Chondrocyte (in vitro differentiated cells): Measurements from ENCODE around the gene BNC2. TPM values are rescaled to one million over a fixed set of nuclear protein-coding genes. Genes with fewer than 3 reads are reported as not detected.
"Not testable (repeated sequence)": the region's sequence is repeated elsewhere in the genome, so short reads cannot be mapped to it uniquely, and the experiment has no call there.

Experiments used
- DNase-seq: peaks from one replicate; pipeline ENCODE4 v3.0.0; 2021; ENCODE audit warnings: mixed read lengths, low spot score
- H3K27ac Mint-ChIP-seq: one replicate; pipeline ENCODE4 v1.8.0; 2021; ENCODE audit warnings: mild to moderate bottlenecking, moderate library complexity, mixed read lengths; ENCODE audit not compliant: unreplicated experiment
- H3K27me3 Mint-ChIP-seq: 2 replicates; pipeline ENCODE4 v1.8.0; 2021; ENCODE audit warnings: low read depth, mixed read lengths
- H3K36me3 Mint-ChIP-seq: 2 replicates; pipeline ENCODE4 v1.8.0; 2021; ENCODE audit warnings: low read depth, mixed read lengths
- H3K4me1 Mint-ChIP-seq: 2 replicates; pipeline ENCODE4 v1.8.0; 2021; ENCODE audit warnings: low read depth, mild to moderate bottlenecking, mixed read lengths
- H3K4me3 Mint-ChIP-seq: one replicate; pipeline ENCODE4 v1.8.0; 2021; ENCODE audit warnings: mild to moderate bottlenecking, moderate library complexity, mixed read lengths; ENCODE audit not compliant: unreplicated experiment
- H3K9me3 Mint-ChIP-seq: 2 replicates; pipeline ENCODE4 v1.8.0; 2021; ENCODE audit warnings: low read depth, mixed read lengths
- CTCF ChIP-seq: fragments of 200-600 bp; sonication (generic); IDR thresholded peaks from 2 replicates; pipeline ENCODE4 v1.5.0; 2021; ENCODE audit warnings: antibody characterized with exemption, mild to moderate bottlenecking, moderate library complexity
- total RNA-seq: library from RNA; stranded (reverse); gene quantifications from 3 replicates; pipeline ENCODE4 v1.2.1, GENCODE V29; 2021

The BNC2 gene
- total RNA-seq, 1 donor from 2014 or later: 17.8 TPM

DNA sequence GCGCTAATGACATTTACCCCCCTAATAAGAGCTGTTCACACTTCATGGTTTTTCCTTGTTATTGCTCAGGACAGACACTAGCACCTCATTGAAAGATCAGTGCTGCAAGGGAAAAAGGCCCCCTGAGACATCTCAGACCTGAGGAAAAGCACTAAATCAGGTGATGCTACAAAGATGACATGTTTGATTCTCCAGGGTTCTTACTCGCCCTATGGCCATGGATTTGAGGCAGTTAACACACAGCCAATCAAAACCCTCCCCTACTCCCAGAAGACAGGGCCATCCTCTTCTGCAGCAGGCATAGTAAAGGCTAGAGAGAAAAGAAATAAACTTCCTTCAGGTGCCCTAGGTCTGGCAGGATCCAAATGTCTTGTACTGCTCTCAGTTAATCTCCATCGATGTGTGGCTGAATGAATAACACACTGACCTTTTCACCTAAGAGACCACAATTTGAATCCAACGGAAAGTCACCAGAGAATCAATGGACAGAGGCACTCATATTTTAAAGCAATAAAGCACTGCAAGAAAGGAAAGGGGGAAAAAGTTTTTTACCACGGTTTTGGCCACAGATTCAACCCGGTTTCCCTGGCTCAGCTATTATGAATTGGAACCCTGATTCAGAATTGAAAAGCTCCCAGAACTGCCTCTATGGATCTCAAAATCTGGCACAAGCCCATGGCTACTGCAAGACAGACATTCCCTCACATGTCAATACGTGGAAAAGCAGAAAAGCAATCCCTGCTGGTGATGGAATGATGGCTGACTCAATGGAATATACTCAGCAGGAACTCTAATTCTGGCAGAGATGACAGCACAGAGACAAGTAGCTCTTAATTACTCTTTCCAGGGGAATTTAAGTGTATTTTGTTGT is 329.5 kb downstream of the BNC2 start:
- Mint-ChIP-seq H3K27me3 (no peaks in the 10 kb centered on the region), H3K4me1 (peaks cover 25% of the 10 kb centered on the region), H3K36me3 (no peaks in the 10 kb centered on the region), H3K9me3 (no peaks in the 10 kb centered on the region), H3K27ac (peak overlapping the region; percentile 10), H3K4me3 (no peak overlapping the region)
- no peak for DNase-seq
- TF ChIP-seq CTCF: no peak

GRCh38 chr9:16539626-16540025 is 330.8 kb downstream of the BNC2 start:
- H3K9me3 Mint-ChIP-seq, H3K27me3 Mint-ChIP-seq, H3K4me3 Mint-ChIP-seq, DNase-seq, H3K36me3 Mint-ChIP-seq, H3K27ac Mint-ChIP-seq: not testable (repeated sequence)
- peaks cover 21% of the 10 kb centered on the region for H3K4me1 Mint-ChIP-seq

DNA sequence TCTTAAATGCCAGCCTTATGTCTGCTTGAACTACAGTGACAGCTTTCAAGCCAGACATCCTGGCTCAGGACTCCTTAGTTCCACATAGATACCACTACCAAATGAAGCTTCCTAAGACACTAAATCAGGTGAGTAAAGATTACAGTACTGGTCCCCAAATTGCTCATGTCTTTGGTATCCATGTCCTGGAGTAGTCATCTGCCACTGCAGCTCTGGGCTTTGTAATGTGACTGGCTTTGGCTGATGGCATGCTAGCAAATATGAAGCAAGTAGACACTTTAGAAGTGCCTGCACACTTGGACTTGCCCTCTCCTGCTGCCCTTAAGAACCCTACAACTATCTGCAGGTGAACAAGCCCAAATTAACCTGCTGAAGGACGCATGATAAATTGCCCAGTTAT is 334.9 kb downstream of the BNC2 start:
- DNase-seq: no peak
- peaks cover 30% of the 10 kb centered on the region for H3K4me1 Mint-ChIP-seq
- no peaks in the 10 kb centered on the region for H3K36me3 Mint-ChIP-seq
- no peaks in the 10 kb centered on the region for H3K27me3 Mint-ChIP-seq
- H3K27ac Mint-ChIP-seq: no peak overlapping the region
- TF ChIP-seq CTCF: no peak
- H3K9me3 Mint-ChIP-seq: no peaks in the 10 kb centered on the region
- no peak overlapping the region for H3K4me3 Mint-ChIP-seq

GRCh38 chr9:16532681-16533450 is 337.6 kb downstream of the BNC2 start:
- peak overlapping the region; percentile 54 for H3K27ac Mint-ChIP-seq
- peaks cover 31% of the 10 kb centered on the region for H3K4me1 Mint-ChIP-seq
- TF ChIP-seq CTCF: no peak
- no peaks in the 10 kb centered on the region for H3K9me3 Mint-ChIP-seq
- no peaks in the 10 kb centered on the region for H3K36me3 Mint-ChIP-seq
- no peak for DNase-seq
- no peak overlapping the region for H3K4me3 Mint-ChIP-seq
- no peaks in the 10 kb centered on the region for H3K27me3 Mint-ChIP-seq

DNA sequence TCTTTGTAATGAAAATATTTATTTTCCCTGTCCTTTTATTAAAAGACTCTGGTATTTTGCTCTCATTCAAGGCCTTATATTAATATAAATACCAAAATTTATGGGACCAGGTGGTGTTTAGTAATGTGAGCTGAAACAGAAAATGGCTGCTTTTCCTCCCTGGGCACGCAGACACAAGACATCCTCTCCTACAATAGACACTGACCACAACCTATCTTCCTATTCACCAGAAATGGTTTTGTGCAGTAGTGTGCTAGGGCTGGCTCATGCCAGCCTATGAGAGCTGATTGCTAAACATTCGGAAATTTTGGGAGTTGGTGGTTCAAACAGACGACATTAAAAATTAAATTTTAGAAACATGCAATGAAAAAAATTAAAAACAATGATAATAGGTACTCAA is 338.2 kb downstream of the BNC2 start:
- no peak overlapping the region for H3K4me3 Mint-ChIP-seq
- peaks cover 31% of the 10 kb centered on the region for H3K4me1 Mint-ChIP-seq
- no peak for DNase-seq
- H3K27me3 Mint-ChIP-seq: no peaks in the 10 kb centered on the region
- TF ChIP-seq CTCF: no peak
- no peak overlapping the region for H3K27ac Mint-ChIP-seq
- no peaks in the 10 kb centered on the region for H3K36me3 Mint-ChIP-seq
- H3K9me3 Mint-ChIP-seq: no peaks in the 10 kb centered on the region
